Keratinocyte (primary cell): ENCODE measurements around the gene SCNN1B.

Source experiments
- EZH2 ChIP-seq: IDR thresholded peaks from one replicate; pipeline ENCODE4 v1.6.1; 2012; ENCODE audit warnings: inconsistent platforms, mild to moderate bottlenecking, low read length, moderate library complexity
- TF ChIP-seq, protein P1 (sequence below), 3 experiments: IDR thresholded peaks in 1 of 3; conservative IDR thresholded peaks in 1 of 3; optimal IDR thresholded peaks in 1 of 3; 2 replicates in 2 of 3; 3 replicates in 1 of 3; pipeline versions ENCODE3 to v1.5.1; 2011; ENCODE audit warnings: low read length in 3 of 3, mild to moderate bottlenecking in 3 of 3, moderate library complexity in 2 of 3, control low read depth in 1 of 3, inconsistent platforms in 1 of 3; ENCODE audit not compliant: insufficient read depth in 2 of 3; ENCODE audit errors: extremely low read depth in 1 of 3

DNA sequence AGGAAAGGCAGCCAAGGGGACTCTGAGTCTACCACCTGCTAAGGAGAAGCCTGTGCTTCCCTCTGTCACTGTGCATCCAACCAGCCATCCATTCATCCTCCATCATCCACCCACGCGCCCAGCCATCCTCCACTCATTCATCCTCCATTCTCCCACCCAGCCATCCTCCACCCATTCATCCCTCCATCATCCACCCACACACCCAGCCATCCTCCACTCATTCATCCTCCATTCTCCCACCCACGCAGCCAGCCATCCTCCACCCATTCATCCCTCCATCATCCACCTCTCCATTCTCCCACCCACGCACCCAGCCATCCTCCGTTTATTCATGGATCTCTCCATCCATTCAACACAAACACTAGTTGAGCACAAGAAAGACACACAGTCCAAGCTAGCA, 76.8 kb downstream of the SCNN1B start:
- TF ChIP-seq, protein P1, sequence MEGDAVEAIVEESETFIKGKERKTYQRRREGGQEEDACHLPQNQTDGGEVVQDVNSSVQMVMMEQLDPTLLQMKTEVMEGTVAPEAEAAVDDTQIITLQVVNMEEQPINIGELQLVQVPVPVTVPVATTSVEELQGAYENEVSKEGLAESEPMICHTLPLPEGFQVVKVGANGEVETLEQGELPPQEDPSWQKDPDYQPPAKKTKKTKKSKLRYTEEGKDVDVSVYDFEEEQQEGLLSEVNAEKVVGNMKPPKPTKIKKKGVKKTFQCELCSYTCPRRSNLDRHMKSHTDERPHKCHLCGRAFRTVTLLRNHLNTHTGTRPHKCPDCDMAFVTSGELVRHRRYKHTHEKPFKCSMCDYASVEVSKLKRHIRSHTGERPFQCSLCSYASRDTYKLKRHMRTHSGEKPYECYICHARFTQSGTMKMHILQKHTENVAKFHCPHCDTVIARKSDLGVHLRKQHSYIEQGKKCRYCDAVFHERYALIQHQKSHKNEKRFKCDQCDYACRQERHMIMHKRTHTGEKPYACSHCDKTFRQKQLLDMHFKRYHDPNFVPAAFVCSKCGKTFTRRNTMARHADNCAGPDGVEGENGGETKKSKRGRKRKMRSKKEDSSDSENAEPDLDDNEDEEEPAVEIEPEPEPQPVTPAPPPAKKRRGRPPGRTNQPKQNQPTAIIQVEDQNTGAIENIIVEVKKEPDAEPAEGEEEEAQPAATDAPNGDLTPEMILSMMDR (optimal IDR thresholded peaks at IDR 0.05 in 1 of 3, IDR thresholded peaks at IDR 0.05 in 1 of 3, conservative IDR thresholded peaks at IDR 0.05 in 1 of 3; ENCODE audit: extremely low read depth in 1 of 3, insufficient read depth in 2 of 3, low read length in 3 of 3) = no peak
- TF ChIP-seq EZH2 = no peak
